Stimulated activated CD4-positive, alpha-beta T cell treated with anti-CD3 and anti-CD28 coated beads, Interleukin-1b, Interleukin-23, amount 100 ng/mL, for 4 hours (primary cell): ENCODE measurements around the gene PCDHGA2.
"Not testable (repeated sequence)": the region's sequence is repeated elsewhere in the genome, so short reads cannot be mapped to it uniquely, and the experiment has no call there.

ENCODE experiments used
- DNase-seq, 2 donors: peaks; one replicate each; pipeline ENCODE4 v3.0.0-alpha.2; 2020; ENCODE audit warnings: low read depth in 2 of 2

Gene PCDHGA2

DNA sequence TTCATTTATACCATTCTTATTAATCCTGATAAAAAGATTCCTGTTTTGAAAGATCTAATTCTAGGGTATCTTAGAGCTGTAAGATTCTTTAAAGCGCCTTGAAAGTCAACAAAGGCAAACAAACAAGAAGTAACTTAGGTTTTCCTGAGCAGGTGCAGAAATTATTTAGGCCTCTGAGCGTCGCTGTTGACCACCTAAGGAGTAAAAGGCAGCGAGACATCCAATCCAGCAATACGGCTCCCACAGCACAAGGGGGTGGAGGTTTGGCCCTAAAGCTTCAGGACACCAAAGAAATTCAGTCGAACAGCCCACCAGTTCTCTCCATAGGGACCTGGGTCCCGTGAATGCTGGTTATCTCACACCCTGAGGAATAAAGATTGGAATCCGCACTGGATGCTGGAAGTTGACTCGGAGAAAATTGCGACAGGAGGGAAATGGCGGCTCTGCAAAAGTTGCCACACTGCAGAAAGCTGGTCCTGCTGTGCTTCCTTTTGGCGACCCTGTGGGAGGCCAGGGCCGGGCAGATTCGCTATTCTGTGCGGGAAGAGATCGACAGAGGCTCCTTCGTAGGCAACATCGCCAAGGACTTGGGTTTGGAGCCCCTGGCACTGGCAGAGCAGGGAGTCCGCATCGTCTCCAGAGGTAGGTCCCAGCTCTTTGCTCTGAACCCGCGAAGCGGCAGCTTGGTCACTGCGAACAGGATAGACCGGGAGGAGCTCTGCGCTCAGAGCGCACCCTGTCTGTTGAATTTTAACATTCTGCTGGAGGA is at the start of gene PCDHGA2:
Gene PCDHGA2 (plus strand): TSS at position 223 of the 769 bp plus-strand sequence.
- no peak for DNase-seq

GRCh38 chr5:141298376-141298775 is 40.2 kb upstream of the PCDHGA2 start:
- no peak for DNase-seq

GRCh38 chr5:141303756-141304155 is 34.8 kb upstream of the PCDHGA2 start, which contains the start of gene SLC25A2:
SLC25A2 (minus strand) TSS chr5:141304049; CDS start chr5:141303865, 184 bp downstream.
- no peak for DNase-seq

GRCh38 chr5:141306630-141307029 is 31.9 kb upstream of the PCDHGA2 start:
- DNase-seq = no peak

GRCh38 chr5:141313711-141314110 is 24.8 kb upstream of the PCDHGA2 start:
- DNase-seq = no peak

DNA sequence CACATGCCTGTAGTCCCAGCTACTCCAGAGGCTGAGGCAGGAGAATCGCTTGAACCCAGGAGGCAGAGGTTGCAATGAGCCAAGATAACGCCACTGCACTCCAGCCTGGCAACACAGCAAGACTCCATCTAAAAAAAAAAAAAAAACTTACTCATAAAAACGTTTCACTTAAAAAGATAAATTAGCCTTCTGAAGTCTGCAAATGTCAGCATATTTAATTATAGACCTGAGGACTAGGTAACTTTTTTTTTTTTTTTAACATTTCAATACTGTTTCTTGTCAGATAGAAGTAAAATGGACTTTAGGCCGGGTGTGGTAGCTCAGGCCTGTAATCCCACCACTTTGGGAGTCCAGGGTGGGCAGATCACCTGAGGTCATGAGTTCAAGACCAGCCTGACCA is 21.6 kb upstream of the PCDHGA2 start:
- DNase-seq = not testable (repeated sequence)

GRCh38 chr5:141319202-141319601 is 19.4 kb upstream of the PCDHGA2 start:
- DNase-seq = no peak

- no peak for DNase-seq
These were observed 18.9 kb upstream of the PCDHGA2 start for GRCh38 chr5:141319699-141320098.

DNA sequence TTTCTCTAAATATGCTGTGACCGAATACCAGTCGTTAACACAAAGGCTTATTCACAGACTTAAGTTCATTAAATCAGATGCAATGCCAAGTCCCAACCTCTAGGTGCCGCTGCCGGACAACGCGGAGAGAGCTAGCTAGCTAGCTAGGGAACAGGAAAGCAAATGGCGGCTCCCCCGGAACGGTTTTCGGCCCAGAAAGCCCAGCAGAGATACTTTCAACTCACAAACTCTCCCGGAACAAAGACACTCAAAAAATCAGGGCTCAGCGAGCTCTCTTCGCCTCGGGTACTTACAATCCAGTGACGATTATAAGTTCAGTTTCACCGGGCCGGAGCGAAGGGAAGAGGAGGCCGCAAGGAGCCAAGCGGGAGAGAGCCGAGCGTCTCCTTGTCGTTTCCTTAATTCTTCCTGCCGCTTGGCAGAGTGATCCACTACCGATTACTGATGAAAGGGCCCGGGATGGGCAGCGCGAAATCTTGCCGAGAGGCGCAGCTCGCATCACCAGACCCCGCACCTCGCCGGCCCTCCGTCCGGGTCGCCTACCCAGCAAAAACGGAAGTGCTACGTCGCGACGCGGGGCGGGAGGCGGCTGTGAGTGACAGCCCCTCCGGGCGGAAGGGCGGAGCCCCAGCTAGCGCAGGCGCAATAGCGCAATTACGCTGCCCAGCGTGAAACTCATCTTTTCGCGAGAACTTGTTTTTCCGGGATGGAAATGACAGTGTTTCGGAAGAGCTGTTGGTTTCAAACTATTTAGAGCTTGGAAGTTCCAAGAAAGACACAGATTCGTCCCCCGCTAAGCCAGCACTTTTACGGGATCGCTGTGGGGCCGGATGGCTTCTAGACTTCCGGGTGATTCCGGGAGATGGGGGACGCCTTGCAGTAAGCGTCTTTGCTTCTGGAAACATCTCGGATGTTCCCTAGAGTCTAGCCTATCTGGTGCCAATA is 18.1 kb upstream of the PCDHGA2 start, which contains the start of gene TAF7:
Gene TAF7 (minus strand): TSS at position 560 of the 945 bp plus-strand sequence. CDS start 740 bp downstream, outside the sequence.
- DNase-seq = peak; percentile 87 to 92

GRCh38 chr5:141322261-141322660 is 16.3 kb upstream of the PCDHGA2 start:
- no peak for DNase-seq

DNA sequence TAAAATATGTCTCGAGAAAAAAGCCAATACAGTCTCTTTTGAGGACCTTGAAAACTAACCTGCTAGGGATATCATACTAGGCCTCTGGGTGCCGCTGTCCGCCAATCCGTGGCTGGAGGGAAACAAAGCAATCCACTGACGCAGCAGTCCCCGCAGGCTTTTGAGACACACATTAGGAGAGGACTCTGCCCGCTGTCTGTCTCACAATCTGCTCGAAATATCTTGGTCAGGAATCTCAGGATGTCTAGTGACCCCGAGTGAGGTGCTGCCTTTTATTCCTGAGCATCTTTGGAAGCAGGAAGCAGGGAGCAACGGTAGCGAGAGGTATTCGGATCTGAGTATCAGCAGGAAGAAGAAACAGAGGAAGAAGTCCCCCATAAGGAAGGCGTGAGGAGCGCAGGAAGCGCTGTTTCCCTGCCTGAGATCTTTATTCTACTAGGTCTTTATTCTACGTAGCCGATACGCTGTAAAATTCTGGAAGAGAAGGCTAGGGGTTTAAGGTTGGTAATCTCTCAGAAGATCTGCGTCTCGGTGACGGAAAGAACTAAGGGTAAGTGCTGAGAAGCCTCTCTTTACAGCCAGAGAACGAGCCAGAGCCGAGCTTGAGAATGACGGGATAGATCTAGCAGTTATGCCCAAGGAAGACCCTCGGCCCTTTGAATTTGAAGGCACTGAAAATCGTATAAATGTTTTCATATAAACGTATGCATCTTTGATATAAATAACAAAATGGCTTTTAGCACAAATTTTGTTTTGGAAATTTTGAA is 12.3 kb upstream of the PCDHGA2 start:
- DNase-seq = peak; percentile 43 to 54

DNA sequence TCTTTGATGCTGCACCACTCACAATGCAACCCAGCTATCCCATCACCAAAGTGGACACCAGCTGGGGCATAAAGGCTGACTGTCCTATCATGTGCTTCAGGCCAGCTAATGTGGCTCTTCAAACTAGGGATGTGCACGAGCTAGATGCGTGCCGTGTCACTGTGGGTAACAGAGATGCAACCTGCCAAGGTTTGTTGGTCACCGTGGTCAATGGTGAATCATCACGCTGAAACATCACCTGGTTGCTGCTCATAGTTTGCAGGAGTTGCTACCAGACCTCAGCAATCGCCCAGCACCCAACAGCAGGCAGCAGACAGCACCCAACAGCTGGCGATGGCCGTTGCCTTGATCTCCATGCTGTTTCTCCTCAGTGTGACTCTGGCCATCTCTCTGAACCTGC is 10.3 kb upstream of the PCDHGA2 start:
- no peak for DNase-seq

GRCh38 chr5:141330299-141331080 is 8.1 kb upstream of the PCDHGA2 start, which contains the start of gene PCDHGA1:
PCDHGA1 (plus strand) TSS chr5:141330514.
- DNase-seq = no peak

- not testable (repeated sequence) for DNase-seq
These were observed 6.0 kb upstream of the PCDHGA2 start for GRCh38 chr5:141332571-141332970.

GRCh38 chr5:141340781-141341354 is 2.3 kb downstream of the PCDHGA2 start:
- not testable (repeated sequence) for DNase-seq

- no peak for DNase-seq
These were observed 4.2 kb downstream of the PCDHGA2 start for GRCh38 chr5:141342773-141343172.

GRCh38 chr5:141343242-141343952 is 4.8 kb downstream of the PCDHGA2 start, which contains the start of gene PCDHGA3:
PCDHGA3 (plus strand) TSS chr5:141343829; CDS start chr5:141344034, 205 bp downstream.
- no peak for DNase-seq

GRCh38 chr5:141343953-141344463 is 5.4 kb downstream of the PCDHGA2 start:
- DNase-seq = no peak

DNA sequence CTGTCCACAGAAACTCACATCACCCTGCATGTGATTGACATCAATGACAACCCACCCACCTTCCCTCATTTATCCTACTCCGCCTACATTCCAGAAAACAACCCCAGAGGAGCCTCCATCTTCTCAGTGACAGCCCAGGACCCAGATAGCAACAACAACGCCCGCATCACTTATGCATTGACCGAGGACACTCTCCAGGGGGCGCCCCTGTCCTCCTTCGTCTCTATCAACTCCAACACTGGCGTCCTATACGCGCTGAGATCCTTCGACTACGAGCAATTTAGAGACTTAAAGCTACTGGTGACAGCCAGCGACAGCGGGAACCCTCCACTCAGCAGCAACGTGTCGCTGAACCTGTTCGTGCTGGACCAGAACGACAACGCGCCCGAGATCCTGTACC is 6.8 kb downstream of the PCDHGA2 start:
- DNase-seq = no peak
